Left hindlimb (tissue), 1 donor: ENCODE data around the gene CALML3.

Experiments
- DNase-seq: peaks from one replicate; pipeline ENCODE4 v3.0.0-alpha.2; 2018

Gene CALML3

DNA sequence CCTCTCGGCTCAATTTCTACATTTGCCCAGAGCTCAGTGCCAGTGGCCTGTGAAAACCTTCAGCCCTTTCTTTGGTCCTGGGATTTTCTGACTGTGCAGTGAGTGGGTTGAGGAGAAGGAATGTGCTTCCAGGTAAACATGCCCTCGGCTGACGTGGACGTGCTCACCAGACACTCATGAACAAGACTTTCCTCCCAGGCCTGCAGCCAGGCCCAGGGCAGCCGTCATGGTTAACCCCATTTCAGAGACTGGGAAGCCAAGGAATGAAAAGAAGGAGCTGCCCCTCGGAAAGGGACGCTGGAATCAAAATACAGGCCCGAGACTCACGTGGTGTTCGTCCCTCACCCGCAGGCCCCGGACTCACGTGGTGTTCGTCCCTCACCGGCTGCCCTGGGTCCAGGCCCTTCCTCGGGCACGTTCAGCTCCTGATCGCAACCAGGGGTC lies 16.6 kb upstream of the CALML3 start:
- DNase-seq, result peak; percentile 19

DNA sequence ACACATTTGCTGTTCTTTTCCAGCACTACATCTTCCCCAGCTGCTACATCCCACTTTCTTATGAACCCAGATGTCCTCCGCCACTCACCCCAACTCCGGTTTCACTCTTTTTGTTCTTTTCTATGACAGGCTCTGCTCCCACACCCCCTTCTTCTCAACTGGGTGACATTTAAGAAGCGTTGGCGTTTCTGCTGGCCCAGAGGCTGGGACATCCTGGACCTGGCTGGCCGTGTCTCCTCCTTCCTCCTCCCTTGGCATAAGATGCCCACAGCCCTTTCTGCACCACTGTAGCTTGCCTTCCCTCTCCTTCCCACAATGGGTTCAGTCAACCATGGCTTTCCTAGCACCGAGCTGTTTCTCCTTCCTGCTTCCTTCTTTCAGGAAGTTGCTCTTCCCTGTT lies 16.0 kb upstream of the CALML3 start:
- DNase-seq, result peak; percentile 1

DNA sequence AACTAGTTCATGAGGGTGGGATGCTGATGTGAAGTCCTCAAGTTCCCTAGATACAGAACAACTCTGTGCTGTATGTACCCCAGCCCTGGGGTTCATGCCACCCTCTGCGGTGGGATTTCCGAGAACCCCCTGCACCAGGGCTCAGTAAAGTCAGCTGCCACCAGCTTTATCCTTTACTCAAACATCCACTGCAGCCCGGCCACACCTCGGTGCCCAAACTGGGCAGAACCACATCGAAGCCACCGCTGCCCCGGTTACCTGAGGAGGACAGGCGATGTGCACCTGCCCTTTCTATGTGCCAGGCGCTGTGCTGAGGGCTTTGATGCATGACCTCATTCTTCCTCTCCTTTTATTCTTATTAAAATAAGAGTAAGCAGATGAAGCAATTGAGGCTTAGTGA lies 15.5 kb upstream of the CALML3 start:
- DNase-seq, result peak; percentile 1

DNA sequence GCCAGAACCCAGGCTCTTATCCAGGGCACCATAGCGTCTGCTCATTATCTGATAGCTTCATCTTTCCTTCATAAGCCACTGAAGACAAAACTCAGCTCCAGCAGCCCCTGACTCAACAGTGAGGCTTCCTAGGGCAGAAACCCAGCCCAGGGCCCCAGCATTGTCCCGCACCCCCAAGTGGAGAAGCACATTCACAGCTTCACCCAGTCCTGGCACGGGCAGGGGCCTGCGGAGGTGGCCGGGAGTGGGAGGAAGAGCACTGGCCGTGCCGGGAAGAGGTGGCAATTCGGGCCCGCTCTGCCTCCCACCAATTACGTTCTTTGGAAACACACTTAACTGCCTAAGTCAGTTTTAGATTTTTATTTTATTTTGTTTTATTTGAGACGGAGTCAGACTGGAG lies 15.1 kb upstream of the CALML3 start:
- DNase-seq, result no peak

DNA sequence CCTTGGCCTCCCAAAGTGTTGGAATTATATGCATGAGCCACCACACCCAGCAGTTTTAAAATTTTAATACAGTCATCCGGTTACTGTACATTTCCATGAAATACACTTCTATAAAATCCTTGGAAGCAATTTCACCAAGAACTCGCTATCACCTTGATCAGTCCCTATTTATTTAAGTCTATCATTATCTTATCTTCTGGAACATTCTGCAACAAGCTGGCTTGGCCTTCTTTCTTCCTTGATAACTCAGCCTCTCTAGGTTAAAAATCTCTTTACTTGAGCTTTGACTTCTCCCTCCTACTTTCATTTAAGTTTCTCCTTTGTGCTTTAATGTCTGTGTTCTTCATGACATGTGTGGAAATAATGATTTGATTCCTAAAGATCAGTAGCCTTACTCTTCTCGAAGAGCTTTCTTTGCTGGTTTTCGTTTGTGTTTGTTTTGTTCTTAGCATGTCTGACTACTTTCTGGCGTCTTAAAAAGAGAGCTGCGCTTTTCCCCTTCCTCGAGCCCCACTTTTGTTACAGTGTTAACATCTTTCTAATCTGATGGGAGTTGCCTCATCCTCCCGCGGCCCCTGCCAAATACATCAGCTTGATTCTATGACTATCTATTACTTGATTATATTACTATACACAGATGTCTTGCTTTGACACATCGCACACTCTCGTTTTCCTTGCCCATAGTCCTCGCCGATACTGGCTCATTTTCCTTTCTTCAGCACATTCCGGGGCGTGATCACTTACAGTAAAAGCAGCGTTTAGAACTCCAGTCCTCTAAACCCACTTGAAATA lies 14.3 kb upstream of the CALML3 start:
- DNase-seq, result peak; percentile 26

DNA sequence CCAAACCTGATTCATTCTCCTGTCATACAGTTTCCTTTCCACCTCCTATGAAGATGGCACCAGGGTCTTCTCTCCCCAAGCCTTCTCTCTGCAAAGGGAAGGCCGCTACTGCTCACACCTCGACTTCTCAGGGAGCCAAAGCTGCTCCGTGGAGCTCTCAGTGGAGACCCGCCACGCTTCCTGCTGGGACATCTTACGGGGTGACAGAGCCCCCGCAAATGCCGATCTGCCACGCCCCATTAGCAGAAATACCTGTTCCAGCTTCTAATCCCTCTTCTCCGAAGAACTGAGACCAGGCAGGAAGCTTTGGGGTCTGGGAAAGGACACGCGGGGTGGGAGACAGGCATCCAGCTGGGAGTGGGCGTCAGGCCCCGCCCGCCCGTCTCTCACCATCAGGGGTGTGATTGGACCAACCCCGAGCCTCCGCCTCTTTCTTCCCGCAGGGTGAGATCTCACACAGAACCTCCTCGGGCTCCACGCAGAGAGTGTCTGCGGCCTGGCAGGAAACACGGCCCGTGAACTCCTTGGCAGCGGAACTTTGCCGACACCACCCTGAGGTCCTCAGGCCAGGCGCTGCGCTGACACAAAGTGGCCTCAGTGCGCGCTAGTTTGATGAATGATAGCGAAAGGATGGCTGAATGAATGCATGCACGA lies 13.4 kb upstream of the CALML3 start:
- DNase-seq, result peak; percentile 3

DNA sequence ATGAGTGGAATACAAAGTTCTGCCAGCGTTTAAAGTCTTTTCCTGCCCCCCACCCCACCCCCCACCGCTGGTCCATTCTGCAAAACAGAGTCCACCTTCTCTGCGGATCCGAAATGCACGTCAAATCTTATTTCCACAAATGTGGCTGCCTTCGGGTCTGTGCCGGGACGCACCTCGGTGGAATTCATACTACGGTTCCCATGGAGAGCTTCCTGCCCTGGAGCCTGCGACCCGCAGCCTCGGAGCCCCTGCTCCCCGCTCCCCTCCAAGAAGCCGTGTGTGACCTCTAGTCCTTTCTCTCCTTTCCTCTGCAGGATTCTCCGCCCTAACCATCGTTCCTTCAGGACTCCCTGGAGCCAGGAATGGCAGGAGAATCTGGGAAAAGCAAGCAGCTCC lies 12.9 kb upstream of the CALML3 start:
- DNase-seq, result no peak

DNA sequence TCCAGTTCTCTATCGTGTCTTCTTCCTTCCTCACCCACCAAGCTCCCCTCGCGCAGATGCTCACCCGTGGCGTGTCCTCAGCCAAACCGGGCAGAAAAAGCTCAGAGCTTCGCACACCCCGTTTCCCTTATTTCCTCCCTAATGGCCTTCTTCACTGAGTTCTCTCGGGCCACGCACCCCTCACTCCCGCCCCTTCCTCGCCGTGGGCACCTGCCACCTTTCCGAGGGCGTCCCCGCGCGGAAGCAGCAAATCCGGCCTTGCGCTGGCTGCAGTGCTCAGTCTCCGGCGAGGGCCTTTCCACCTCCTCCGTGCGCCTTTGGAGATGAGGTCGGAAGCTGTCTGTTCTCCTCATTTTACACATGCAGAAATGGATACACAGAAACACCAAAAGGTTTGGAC lies 12.4 kb upstream of the CALML3 start:
- peak; percentile 4 for DNase-seq

DNA sequence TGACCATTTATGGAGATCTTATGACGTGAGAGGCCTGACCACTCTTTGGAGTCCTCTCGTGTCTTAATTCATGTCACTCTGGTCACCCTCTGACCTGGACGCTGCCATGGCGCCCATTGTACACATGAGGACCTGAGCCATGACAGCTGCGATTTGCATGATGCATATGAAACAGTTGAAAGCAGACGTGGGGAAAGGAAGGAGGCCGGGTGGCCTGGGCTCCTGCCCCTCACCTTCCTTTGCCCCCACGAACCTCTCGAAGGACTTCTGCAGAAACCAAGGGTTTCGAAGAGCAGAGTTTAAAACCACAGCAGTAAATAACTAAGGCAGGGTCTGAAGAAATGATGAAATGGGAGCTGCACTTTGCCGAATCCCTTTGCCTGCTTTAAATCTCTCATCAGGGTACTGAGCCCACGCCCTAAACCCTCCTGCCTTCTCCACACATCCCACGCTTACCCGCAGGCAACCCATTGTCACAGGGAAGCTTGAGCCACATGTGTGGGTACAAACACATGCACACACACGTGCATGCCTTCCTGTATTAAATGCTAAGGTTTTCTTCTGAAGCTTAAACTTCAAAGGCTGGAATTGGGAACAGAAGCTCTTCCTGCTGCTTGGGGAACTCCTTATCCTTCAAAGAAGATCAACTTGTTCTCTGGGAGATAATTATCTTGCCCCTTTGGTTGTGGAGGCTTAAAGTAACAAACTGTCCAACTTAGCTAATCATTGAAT lies 11.7 kb upstream of the CALML3 start:
- DNase-seq, result peak; percentile 12

DNA sequence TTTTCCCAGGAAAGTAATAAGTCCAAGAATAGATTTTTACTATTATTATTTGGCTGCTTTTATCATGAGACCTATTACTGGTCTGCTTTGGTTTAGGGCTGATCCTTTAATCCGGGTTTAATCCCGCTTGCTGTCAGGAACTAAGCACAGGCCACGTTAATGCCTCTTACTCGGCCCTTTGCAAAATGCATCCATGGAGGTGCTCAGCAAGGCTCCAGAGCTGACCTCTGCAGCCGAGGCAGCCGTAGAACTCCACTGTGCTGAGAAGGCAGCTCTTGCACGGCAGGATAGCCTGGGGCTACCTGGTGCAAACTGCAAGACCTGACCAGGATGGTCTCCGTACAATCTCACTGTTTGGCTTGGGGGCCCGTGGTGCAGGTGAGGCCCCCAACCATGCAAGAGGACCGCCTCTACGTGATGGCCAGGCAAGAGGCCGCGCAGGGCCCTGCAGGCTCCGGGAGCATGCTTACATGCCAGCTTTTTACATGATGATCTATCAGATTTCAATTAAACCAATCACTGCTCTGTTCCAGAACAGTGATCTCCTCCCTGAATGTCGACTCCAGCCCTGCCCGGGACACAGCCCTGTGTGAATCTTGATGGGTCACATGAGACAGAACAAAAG lies 10.4 kb upstream of the CALML3 start:
- peak; percentile 19 for DNase-seq

DNA sequence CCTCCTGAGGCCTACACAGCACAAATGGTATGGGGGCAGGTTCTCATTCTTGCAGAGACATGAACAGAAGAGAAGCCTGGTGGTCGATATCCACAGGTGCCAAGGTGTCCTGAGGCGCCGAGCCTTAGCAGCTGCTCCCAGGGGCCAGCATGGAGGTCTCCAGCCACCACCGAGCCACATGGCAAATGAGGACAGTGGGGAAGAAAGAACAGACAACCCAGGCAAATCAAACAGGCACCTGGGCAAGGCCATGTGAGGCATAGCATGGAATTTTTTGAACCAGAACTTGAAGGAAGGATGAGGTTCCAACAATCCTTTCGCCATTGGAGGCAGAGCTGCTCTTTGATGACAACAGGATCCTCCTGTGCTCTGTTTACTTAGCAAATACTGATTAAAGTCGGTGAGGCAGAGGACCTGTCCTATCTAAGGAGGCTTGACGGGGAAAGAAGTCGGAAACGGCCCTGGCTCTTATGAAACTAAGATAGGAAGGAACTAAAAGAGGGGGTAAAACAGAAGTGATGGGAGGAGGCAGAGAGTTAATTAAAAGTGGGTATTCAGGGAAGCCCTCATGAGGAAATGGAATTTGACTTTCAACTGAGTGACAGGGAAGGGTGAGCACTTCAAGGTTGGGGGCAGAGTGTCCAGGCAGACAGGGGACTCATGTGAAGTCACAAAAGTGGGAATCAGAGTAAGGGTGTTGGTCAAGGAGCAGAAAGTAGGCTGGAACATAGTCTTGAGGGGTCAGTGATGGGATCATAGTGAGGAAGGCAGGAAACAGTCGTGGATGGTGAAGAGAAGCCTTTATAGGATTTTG lies 8.6 kb upstream of the CALML3 start:
- DNase-seq, result no peak

DNA sequence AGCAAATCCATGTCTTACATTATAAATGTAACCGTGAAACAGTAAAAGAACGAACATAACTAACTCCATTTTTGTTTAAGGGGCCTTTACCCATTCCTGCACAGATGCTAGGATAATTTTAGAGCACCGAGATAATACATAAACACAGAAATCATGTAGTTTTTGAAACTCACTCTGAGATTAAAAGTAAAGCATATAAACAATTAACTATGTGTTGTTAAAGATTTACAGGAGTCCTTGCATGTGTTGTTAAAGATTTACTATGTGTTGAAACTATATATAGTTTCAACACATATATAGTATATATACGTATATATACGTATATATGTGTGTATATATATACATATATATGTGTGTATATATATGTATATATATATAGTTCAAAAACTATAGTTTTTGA lies 7.2 kb upstream of the CALML3 start:
- DNase-seq, result no peak

DNA sequence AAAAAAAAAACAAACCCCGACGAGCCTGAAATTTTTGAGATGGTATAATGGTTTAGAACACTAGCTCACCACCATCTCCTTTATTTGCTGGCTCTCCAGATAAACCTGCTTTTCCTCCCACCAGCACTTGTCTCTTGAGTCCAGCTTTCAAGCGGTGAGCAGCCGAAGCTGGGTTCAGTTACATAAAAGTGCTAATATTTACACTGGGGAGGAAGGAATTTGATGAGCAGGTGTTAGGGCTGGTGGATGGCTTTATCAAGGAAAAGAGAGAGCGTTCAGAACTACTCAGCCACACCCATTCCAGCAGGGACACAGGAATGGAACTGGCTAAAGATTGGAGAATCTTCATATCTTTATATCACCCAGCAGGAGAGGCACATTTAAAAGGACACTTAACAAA lies 6.6 kb upstream of the CALML3 start:
- peak; percentile 1 for DNase-seq

DNA sequence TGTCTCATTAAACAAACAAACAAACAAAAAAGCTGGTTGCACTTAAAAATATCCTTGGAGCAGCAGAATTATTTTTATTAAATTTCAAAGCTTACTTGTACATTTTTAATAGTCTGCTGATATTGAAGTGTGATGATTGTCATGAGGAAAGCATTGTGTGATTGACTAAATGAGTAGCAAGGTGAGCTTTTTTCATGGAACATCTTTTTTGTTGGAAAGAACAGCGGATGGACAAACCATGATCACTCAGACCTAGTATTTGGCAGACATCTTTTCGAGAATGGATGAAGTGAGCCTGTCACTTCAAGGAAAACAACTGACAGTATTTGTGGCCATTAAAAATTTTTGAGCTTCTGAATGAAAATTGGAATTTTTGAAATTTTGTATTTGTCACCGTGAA lies 5.7 kb upstream of the CALML3 start:
- DNase-seq, result no peak

DNA sequence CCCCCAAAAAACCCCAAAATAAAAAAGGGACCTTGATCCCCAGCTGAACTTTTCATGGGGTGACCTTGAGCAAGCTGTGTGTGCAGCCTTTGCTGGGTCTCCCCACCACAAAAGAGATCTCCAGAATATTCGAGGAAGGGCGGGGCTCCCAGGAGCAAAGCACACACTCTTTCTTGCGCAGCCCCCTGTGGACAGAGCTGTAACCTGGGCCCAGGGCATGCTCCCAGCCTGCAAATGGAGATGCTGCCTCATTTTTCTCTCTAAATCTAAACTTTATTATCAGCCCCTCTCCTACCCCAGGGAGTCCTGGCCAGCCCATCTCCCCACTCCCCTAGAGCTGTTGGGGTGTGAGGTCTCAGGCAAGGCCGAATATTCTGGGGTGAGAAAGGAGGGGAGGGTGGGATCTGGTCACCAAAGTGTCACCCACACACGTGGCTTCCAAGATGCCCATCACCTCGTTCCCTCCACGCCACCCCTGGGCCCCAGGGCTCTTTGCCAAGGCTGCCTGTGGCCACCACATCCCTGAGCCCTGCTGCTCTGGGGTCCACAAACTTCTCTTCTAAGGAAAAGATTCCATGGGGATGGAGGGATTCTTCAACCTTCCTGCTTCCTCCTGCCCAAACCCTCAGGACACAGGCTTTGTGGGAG lies 1.7 kb upstream of the CALML3 start:
- DNase-seq, result peak; percentile 16

DNA sequence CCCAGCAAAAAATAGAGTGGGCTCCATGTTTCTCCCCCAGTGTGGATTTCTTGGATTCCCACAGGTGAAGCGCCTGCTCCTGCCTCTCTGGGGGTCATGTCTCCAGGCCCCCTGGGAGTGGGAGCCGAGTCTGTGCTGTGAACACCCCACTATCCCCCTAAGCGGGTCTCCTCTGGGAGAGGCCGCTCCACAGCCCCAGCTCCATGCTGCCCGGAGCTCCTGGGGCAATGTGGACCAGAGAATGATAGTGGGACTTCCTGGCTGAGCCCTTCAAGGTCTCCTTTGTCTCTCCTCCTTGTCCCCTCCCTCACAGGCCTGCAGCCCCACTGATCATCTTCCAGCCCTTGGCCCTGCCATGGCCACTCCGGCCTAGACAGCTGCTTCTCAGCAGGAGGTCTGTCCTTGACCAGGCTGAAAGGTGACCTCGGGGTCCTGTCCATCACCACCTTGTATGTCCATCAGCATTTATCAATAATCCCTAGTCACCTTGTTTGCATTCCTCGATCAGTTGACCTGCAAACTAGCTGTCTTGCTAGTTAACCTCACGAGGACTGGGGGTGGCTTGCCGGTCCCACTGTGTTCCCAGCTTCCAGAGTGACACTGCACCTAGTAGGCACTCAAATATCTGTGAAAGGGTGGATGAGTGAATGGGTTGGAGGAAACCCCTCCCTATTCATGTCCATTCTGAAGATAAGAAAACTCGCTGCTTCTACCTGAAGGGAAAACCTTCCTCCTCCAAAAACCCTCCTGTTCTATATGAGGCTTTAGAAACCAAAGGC lies 776 bp upstream of the CALML3 start:
- DNase-seq, result peak; percentile 10

DNA sequence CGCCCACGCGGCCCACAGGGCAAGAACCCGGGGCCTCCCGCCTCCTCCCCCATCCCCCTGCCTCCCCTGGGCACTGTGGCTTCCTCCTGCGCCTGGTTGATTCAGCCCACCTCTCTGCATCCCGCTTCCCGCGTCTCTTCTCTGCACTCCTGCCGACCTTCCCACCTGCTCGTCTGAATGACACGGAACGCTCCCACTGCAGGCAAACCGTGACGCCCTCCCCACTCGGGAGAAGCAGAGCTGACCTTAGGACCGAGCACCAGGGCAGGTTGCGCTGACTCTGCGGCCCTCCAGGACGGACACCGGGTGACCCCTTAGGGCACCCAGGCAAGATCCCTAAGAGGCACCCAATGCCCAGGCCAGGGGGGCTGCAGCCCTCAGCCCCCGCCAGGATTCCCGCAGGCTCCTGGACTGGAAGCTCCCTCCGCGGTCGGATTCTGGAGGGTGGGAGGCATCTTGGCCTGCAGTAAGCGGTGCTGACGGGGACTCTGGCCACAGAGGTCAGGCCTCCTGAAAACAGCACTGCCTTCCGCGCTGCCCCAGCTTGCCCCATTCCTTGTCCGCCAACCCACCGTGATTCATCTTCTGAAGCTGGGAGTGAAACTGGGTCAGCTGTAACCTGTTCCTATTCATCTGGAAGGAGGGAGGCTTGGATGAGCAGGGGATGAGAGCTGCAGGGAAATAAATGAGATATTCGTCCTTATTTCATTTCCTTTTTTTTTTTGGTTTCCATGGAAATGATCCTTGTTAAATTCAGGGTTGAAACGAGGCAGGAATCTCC lies 990 bp downstream of the CALML3 start:
- DNase-seq, result peak; percentile 23

DNA sequence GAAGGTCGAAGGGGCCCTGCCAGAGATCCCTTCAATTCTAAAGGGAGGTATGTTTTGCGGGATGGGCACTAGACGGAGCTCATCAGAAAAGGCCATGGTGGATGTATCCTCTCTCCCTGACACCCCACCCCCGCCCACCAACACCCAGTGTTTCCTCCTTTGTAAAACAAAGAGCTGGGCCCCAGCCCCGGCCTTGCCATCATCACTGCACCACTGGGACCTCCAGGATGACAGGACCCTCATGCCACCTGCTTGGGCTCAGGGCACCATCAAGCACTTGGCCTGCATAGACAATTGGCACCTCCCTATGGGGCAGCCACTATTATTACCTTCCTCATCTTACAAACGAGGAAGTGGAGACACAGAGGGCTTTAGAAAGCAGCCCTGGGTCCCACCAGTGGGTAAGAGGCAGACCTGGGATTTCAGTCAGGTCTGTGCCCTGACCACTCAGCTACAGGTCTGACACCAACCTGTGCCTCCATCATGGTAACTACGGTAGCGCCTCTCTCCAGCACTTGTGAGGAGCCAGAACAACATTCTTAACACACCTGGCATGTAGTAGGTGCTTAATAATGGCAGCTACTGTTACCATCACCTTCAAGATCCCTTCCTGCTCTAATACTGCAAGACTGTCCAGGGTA lies 2.0 kb downstream of the CALML3 start:
- DNase-seq, result peak; percentile 9

DNA sequence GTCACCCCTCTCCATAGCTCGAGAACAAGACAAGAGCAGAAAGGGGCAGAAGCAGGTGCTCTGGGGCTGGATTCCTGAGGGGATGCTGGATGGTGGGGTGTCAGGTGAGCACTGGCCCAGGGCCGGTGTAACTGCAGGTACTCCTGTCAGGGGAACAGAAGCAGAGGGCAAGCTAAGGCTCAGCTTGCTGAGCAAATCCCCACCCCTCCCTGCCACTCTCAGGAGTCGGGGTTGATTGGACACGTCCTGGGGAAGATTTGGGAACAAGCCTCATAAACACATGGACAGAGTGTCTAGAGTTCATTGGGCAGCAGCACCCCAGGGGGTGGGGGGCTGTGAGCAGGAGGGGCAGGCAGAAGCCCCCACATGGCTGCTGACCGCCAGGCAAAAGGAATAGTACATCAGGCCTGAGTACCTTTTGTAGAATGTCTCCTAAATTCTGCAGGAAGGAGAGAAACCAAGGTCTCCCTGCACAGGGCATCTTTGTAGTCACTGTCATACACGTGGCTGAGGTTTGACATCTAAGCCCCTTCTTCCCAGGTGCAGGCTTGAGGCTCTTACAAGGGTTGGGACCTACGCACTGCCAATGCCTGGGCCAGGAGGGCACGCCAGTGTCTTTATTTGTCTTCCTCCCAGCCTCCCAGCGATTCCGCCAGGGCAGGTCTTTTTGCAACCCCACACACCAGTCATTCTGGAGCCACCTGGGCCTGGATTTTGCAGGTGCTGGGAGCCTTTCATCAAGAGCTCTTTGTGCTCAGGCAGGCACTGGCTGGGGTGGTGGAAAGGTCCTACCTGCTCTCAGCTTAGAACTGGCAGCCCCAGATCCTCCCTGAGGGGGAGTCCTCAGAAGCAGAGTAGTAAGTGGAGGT lies 2.8 kb downstream of the CALML3 start:
- DNase-seq, result peak; percentile 13
